ENCODE data around the gene MCCC2. TPM values are rescaled to one million over a fixed set of nuclear protein-coding genes. Genes with fewer than 3 reads are reported as not detected.

Gene MCCC2
- total and polyA plus RNA-seq, 2 of the 13 experiments (the other 11 are each of a cell fraction or from before 2014, with no cell fraction given): 44.8 to 83.6 TPM

DNA sequence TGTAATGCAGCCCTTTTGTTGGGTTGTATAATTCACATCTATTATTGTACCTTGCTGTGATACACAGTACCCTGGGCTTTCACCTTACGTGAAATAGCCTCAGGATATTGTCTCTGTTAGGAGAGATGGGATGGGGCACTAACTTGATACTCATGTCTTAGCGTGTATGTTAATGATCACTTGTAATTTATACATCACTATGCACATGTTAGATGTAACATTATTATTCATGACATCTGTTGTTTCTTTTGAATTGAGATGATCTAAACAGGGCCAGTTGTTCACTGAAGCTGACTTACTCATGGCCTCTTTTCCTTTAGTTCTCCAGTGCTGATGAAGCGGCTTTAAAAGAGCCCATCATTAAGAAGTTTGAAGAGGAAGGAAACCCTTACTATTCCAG is 65.2 kb downstream of the MCCC2 start (continued):
- TF ChIP-seq, protein P1, sequence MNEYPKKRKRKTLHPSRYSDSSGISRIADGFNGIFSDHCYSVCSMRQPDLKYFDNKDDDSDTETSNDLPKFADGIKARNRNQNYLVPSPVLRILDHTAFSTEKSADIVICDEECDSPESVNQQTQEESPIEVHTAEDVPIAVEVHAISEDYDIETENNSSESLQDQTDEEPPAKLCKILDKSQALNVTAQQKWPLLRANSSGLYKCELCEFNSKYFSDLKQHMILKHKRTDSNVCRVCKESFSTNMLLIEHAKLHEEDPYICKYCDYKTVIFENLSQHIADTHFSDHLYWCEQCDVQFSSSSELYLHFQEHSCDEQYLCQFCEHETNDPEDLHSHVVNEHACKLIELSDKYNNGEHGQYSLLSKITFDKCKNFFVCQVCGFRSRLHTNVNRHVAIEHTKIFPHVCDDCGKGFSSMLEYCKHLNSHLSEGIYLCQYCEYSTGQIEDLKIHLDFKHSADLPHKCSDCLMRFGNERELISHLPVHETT (CRISPR knock-in tag; conservative IDR thresholded peaks at IDR 0.05): no peak
- no peak for TF ChIP-seq ZNF263 (CRISPR knock-in tag; IDR thresholded peaks at IDR 0.05)

DNA sequence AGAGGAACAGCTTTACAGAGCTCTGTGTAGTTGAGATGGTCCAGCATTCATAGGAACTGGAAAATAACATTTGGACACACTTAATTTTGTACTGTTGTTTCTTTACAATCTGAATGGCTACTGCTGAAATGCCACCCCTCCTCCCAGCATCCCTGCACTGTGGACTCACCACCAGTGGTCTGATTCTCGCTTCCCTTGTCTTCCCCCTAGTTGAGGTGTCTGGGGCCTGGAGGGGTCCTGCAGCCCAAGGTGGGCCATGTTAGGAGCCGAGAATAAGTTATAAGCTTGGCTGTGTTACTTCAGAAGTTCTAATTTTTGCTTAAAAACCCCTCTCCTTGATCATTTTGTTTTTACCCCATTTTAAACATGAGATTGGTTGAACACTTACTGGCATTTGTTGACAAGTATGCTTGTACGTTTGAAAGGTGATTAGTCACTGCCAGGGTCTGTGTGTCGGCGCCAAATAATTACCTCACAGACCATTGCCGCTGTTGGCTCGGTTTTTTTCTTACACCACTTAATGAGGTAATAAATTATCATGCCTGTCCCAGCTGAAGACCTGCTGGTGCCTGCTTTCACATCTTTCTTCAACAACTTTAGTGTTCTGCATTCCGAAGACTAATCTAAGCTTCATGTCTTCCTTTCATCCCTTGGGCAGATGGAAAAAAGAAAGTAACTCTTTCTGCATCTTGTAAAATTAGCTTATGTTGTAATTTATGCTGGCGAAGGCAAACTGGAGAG is 65.8 kb downstream of the MCCC2 start:
- H3K9me3 ChIP-seq (ENCODE audit: low read length): no peaks in the 10 kb centered on the region
- intact Hi-C loops (cut with micrococcal nuclease; ENCODE audit: unreplicated experiment) (no loop called here), in situ Hi-C loops (cut with HindIII; ENCODE audit: extremely low pct_ligation_motif_present, low pct_unique_long_range_greater_than_20kb) (no loop called here)
- H4K20me1 ChIP-seq (ENCODE audit: insufficient read depth, low read length): no peaks in the 10 kb centered on the region
- ATAC-seq: no peak
- no peak for TF ChIP-seq KDM5A (IDR thresholded peaks at IDR 0.05; ENCODE audit: borderline replicate concordance, low read length)
- TF ChIP-seq CEBPG (CRISPR knock-in tag; IDR thresholded peaks at IDR 0.05): no peak
- TF ChIP-seq BCL6 (CRISPR knock-in tag; IDR thresholded peaks at IDR 0.05): no peak
- no peak for TF ChIP-seq ZNF430 (CRISPR knock-in tag; IDR thresholded peaks at IDR 0.05)
- TF ChIP-seq CENPBD1 (CRISPR knock-in tag; IDR thresholded peaks at IDR 0.05; ENCODE audit: borderline replicate concordance, low read depth): no peak
- TF ChIP-seq, protein P2, sequence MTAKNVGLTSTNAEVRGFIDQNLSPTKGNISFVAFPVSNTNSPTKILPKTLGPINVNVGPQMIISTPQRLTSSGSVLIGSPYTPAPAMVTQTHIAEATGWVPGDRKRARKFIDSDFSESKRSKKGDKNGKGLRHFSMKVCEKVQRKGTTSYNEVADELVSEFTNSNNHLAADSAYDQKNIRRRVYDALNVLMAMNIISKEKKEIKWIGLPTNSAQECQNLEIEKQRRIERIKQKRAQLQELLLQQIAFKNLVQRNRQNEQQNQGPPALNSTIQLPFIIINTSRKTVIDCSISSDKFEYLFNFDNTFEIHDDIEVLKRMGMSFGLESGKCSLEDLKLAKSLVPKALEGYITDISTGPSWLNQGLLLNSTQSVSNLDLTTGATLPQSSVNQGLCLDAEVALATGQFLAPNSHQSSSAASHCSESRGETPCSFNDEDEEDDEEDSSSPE (CRISPR knock-in tag; IDR thresholded peaks at IDR 0.05): no peak
- TF ChIP-seq THRA (CRISPR knock-in tag; IDR thresholded peaks at IDR 0.05; ENCODE audit: borderline replicate concordance): no peak
- TF ChIP-seq, protein P3, sequence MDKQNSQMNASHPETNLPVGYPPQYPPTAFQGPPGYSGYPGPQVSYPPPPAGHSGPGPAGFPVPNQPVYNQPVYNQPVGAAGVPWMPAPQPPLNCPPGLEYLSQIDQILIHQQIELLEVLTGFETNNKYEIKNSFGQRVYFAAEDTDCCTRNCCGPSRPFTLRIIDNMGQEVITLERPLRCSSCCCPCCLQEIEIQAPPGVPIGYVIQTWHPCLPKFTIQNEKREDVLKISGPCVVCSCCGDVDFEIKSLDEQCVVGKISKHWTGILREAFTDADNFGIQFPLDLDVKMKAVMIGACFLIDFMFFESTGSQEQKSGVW (CRISPR knock-in tag; IDR thresholded peaks at IDR 0.05; ENCODE audit: borderline replicate concordance): no peak
- H2AFZ ChIP-seq (ENCODE audit: low read length): no peak overlapping the region
- no peaks in the 10 kb centered on the region for H3K4me1 ChIP-seq (ENCODE audit: insufficient read depth, low read length)
- POLR2A ChIA-PET: no interaction called here
- BruUV-seq (replicated peaks): no TSS peak
- FAIRE-seq: no peak
- 83% methylated on average over 9 of the region's 9 CpGs for WGBS (ENCODE audit: low lambda C conversion rate)
- no peak overlapping the region for H3K4me3 ChIP-seq (replicated peaks in 1 of 3; ENCODE audit: insufficient read depth in 1 of 3, low read depth in 2 of 3, low read length in 3 of 3)
- DNase-seq (ENCODE audit: low spot score): no peak
- H3K27me3 ChIP-seq (ENCODE audit: control insufficient read depth in 1 of 2, insufficient read depth in 2 of 2, low read length in 2 of 2): no peaks in the 10 kb centered on the region
- H3K36me3 ChIP-seq (replicated peaks in 1 of 2; ENCODE audit: control insufficient read depth in 1 of 2, insufficient read depth in 2 of 2, low read length in 2 of 2): peaks cover 17 to 68% of the 10 kb centered on the region in 2 experiments
- no peak overlapping the region for H3K27ac ChIP-seq (ENCODE audit: extremely low read length, insufficient read depth, low read length)
- no peak overlapping the region for H3K4me2 ChIP-seq (ENCODE audit: low read depth, low read length)
- no peaks in the 10 kb centered on the region for H3K79me2 ChIP-seq (ENCODE audit: insufficient read depth, low read length)
- CTCF ChIA-PET (ENCODE audit: low intra/inter-chr PET ratio, low total read pairs): no interaction called here
- no peak overlapping the region for H3K9ac ChIP-seq (ENCODE audit: insufficient read depth, low read depth, low read length)

Data from HepG2 (cell line).